ACHN (cell line): ENCODE results near the gene C19orf67.

Experiments
- DNase-seq: peaks from one replicate; pipeline ENCODE4 v3.0.0-alpha.2; 2015
- in situ Hi-C: cut with HindIII; loops from 2 replicates; pipeline ENCODE4 v1.10.0; 2017; ENCODE audit warnings: low sequenced_read_pairs, low pct_ligation_motif_present, low pct_unique_long_range_greater_than_20kb

The C19orf67 gene

GRCh38 chr19:14112051-14112808, 26.6 kb upstream of the C19orf67 start:
- no peak for DNase-seq
- in situ Hi-C loops: no loop called here

GRCh38 chr19:14111486-14111885, 25.9 kb upstream of the C19orf67 start:
- no peak for DNase-seq
- in situ Hi-C loops: no loop called here

GRCh38 chr19:14110650-14111049, 25.1 kb upstream of the C19orf67 start:
- in situ Hi-C loops: no loop called here
- no peak for DNase-seq

GRCh38 chr19:14107581-14108461, 22.2 kb upstream of the C19orf67 start:
- DNase-seq: no peak
- in situ Hi-C loops: no loop called here

- in situ Hi-C loops: no loop called here
- DNase-seq: no peak
These were observed 21.3 kb upstream of the C19orf67 start for GRCh38 chr19:14106840-14107239.

GRCh38 chr19:14105680-14106079, 20.1 kb upstream of the C19orf67 start:
- no peak for DNase-seq
- in situ Hi-C loops: no loop called here

- no peak for DNase-seq
- in situ Hi-C loops: no loop called here
These were observed 17.7 kb upstream of the C19orf67 start for GRCh38 chr19:14103310-14103709.

GRCh38 chr19:14102756-14103155, 17.2 kb upstream of the C19orf67 start:
- no peak for DNase-seq
- in situ Hi-C loops: no loop called here

- no peak for DNase-seq
- in situ Hi-C loops: no loop called here
These were observed 16.6 kb upstream of the C19orf67 start for GRCh38 chr19:14102102-14102696.

- no peak for DNase-seq
- in situ Hi-C loops: no loop called here
These were observed 15.5 kb upstream of the C19orf67 start for GRCh38 chr19:14101003-14101545.

- DNase-seq: no peak
- in situ Hi-C loops: no loop called here
These were observed 12.1 kb upstream of the C19orf67 start for GRCh38 chr19:14097532-14098151.

GRCh38 chr19:14096272-14096992, 10.8 kb upstream of the C19orf67 start:
- DNase-seq: no peak
- in situ Hi-C loops: no loop called here

GRCh38 chr19:14094854-14095253, 9.3 kb upstream of the C19orf67 start:
- in situ Hi-C loops: no loop called here
- DNase-seq: no peak

- in situ Hi-C loops: no loop called here
- no peak for DNase-seq
These were observed 7.7 kb upstream of the C19orf67 start for GRCh38 chr19:14093117-14093823.

GRCh38 chr19:14091813-14092462, 6.4 kb upstream of the C19orf67 start:
- DNase-seq: no peak

GRCh38 chr19:14091081-14091812, 5.7 kb upstream of the C19orf67 start:
- in situ Hi-C loops: no loop called here
- peak; percentile 58 for DNase-seq

More at GRCh38 chr19:14091813-14092462, 6.4 kb upstream of the C19orf67 start:
- in situ Hi-C loops: no loop called here
